Adipocyte (in vitro differentiated cells): Measurements from ENCODE around the gene P3H2.
A peak's percentile ranks its signal among the peaks of the same experiment; 100 is the strongest.

Experiments used
- DNase-seq: peaks from one replicate; pipeline ENCODE4 v3.0.0-alpha.2; 2015; ENCODE audit warnings: low read depth
- H3K27me3 ChIP-seq: replicated peaks from 2 replicates; pipeline ENCODE4 v1.7.0; 2013; ENCODE audit warnings: mild to moderate bottlenecking, low read length, moderate library complexity; ENCODE audit not compliant: control insufficient read depth, insufficient read depth
- H3K36me3 ChIP-seq: 2 replicates; pipeline ENCODE4 v1.7.0; 2013; ENCODE audit warnings: low read length, mild to moderate bottlenecking, moderate library complexity; ENCODE audit not compliant: control insufficient read depth, insufficient read depth, severe bottlenecking
- H3K4me1 ChIP-seq: 2 replicates; pipeline ENCODE4 v1.7.0; 2013; ENCODE audit warnings: mild to moderate bottlenecking, low read length, moderate library complexity; ENCODE audit not compliant: control insufficient read depth, insufficient read depth
- H3K4me3 ChIP-seq: 2 replicates; pipeline ENCODE4 v1.7.0; 2013; ENCODE audit warnings: mild to moderate bottlenecking, low read length, moderate library complexity
- H3K9ac ChIP-seq: 2 replicates; pipeline ENCODE4 v1.7.0; 2013; ENCODE audit warnings: mild to moderate bottlenecking, low read length, moderate library complexity
- H3K9me3 ChIP-seq: 2 replicates; pipeline ENCODE4 v1.7.0; 2013; ENCODE audit warnings: mild to moderate bottlenecking, low read length, moderate library complexity; ENCODE audit not compliant: control insufficient read depth

The P3H2 gene

DNA sequence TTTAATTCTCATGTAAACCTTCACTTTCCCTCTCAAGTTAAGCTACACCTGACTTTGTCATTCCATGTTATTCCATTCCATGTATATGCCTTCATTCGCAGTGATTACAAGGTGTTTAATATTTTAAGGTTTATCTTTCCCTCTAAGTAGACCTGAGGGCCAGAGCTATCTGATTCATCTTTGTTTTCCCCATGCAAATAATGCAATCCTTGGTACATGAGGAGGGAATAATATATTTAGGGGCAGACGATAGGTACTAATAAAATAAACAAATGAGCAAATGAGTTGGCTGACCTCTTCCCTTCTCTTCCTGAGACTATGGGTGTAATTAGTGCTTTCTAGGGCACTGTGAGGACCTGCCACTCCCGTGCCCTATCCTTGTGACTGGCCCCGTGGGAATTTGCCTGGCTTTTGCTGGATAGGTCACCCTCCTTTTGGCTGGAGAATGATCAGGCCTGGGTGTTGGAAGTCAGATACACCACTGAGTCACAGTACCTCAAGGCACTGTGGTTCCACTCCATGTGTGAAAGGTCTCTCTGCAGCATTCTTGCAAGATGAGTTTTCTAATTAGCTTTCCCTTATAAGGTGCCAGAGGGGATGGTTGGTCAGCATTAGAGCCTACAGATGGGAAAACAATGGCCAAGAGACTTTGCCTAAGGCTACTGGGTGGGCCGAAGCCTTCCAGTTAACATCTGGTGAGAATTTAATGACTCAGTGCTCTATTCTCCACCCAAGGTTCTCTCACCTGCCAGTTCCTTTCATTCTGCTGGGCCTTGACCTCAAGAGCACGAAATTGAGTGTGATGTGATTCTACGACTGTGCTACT lies 183.2 kb downstream of the P3H2 start:
- Histone ChIP-seq H3K27me3 (peaks cover 4% of the 10 kb centered on the region), H3K4me1 (peaks cover 10% of the 10 kb centered on the region)
- peak; percentile 83 for DNase-seq

DNA sequence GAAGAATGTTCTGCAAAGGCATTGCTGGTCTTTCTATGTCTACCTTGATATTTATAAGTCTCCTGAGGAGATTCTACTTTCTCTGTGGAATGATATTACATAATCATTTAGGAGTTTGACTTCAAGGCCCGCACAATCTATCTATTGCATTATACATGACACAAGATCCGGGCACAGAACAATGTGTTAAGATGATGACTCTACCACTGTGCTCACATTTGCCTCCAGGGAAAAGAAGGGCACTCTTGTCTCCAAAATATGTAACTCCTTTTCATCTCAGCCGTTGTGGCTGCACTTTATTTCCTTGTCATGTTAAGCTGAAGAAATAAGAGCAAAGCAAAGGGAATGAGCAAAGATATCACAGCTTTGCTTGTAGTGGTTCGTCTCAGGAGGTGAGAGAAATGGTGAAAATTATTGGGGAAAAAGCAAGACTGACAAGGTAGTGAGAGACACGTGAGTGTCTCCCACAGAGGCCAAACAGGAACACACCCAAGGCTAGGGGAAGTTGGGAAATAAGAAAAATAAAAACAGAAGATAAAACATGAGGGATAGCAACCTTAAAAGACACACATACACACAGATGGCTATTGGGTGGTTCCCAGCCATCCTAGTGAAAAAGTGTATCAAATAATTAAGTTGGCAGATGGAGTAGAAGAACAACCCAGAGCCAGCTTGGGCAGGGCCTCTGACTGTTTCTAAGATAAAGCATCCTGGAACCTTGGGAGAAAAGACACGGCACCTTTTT lies 184.3 kb downstream of the P3H2 start:
- Histone ChIP-seq H3K4me1 (peaks cover 5% of the 10 kb centered on the region), H3K4me3 (no peak overlapping the region), H3K36me3 (no peaks in the 10 kb centered on the region), H3K9me3 (no peaks in the 10 kb centered on the region), H3K9ac (no peak overlapping the region), H3K27me3 (peaks cover 4% of the 10 kb centered on the region)
- no peak for DNase-seq

More for the DNA sequence above, 183.2 kb downstream of the P3H2 start:
- Histone ChIP-seq H3K4me3 (no peak overlapping the region), H3K36me3 (no peaks in the 10 kb centered on the region), H3K9ac (no peak overlapping the region), H3K9me3 (no peaks in the 10 kb centered on the region)

DNA sequence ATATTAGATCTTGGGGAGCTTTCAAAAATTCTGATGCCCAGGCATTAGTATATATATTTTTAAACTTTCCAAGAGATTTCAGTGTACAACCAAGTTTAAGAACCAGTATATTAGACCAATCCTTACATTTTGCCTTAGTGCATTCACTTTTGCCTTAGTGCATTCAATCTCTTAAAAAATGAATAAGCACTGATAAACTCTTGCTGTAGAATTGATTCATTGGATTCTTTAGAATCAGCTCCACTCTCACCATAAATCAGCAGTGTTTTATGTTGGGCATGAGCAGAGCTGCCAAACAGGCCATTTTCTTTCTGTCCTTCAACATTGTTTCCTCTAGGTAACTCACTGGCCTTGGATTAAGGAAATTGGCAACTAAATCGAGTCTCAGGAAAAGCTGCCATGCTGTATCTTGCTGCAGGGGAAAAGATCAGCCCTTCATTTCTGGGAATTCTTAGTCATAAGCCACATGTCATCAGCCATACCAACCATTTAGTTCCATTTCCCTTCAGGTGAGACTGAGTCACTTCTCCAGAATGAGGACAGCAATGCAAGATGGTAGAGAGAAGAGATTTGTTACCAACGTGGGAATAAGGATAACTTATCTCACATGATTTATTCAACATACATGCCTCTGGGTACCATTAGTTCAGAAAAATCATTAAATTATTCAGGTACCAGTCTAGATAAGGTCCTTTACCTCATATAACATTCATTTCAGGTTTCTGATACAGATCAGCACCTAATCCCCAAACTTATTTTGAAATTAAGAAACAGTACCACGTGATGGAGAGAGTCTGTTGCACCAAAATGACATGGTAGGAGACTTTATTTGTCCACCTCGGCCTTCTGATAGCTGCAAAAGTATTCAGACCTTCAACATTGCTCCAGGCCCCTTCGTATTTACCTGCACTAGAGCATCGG lies 192.5 kb downstream of the P3H2 start:
- Histone ChIP-seq H3K9me3 (peaks cover 6% of the 10 kb centered on the region), H3K27me3 (no peaks in the 10 kb centered on the region), H3K36me3 (no peaks in the 10 kb centered on the region), H3K4me1 (no peaks in the 10 kb centered on the region), H3K9ac (no peak overlapping the region), H3K4me3 (no peak overlapping the region)
- no peak for DNase-seq

DNA sequence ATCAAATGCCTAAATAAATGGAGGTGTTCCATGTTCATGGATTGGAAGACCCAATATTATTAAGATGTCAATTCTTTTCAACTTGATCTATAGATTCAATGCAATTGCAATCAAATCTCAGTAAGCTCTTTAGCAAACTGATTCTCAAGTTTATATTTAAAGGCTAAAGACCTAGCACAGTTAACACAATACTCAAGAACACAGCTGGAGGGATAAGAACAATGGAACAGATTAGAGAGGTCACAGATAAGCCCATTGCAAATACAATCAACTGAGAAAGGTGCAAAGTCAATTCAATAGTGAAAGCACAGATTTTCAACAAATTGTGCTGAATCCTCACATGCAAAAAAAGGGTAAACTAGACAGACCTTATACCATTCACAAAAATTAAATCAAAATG lies 198.9 kb downstream of the P3H2 start:
- Histone ChIP-seq H3K4me1 (no peaks in the 10 kb centered on the region), H3K36me3 (no peaks in the 10 kb centered on the region), H3K9me3 (peaks cover 10% of the 10 kb centered on the region), H3K4me3 (no peak overlapping the region), H3K27me3 (no peaks in the 10 kb centered on the region), H3K9ac (no peak overlapping the region)
- no peak for DNase-seq

DNA sequence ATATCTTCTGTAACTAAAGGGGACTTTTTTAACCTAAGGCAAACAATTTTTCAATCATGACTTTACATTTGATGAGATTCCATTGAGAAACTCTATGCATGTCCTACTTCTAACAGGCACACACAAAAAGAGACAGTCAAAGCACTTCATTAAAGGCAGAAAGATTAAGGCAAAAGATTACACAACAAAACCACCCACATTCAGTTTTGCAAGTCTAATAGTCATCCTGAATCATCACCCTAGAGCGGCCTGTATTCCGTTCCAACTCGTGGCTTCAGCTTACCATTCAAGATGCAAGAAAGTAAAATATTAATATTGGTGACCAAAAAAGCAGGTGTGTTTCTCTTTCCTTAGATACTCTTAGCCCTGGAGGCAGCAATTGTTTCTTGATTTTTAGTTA lies 205.9 kb downstream of the P3H2 start:
- Histone ChIP-seq H3K27me3 (no peaks in the 10 kb centered on the region), H3K4me3 (no peak overlapping the region), H3K4me1 (peaks cover 11% of the 10 kb centered on the region), H3K9ac (no peak overlapping the region), H3K9me3 (no peaks in the 10 kb centered on the region), H3K36me3 (no peaks in the 10 kb centered on the region)
- peak; percentile 90 for DNase-seq

DNA sequence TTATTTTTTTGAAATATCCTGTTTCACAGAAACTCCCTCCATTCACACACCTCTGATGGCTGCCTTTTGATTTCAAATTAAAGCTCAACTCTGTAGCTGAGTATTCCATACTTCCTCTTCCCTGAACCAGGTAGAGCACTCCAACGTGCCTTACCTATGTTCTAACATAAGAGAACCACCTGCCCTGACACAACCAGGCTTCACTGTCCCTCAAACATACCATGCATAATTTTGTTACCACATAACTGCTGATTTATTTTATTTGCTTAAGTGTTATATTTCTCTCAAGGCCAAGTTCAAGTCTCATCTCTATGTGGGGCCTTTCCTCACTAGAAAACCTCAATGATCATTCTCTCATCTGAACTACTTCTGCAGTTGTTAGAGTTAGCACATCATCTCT lies 209.7 kb downstream of the P3H2 start:
- Histone ChIP-seq H3K9ac (no peak overlapping the region), H3K4me3 (no peak overlapping the region), H3K36me3 (no peaks in the 10 kb centered on the region)

DNA sequence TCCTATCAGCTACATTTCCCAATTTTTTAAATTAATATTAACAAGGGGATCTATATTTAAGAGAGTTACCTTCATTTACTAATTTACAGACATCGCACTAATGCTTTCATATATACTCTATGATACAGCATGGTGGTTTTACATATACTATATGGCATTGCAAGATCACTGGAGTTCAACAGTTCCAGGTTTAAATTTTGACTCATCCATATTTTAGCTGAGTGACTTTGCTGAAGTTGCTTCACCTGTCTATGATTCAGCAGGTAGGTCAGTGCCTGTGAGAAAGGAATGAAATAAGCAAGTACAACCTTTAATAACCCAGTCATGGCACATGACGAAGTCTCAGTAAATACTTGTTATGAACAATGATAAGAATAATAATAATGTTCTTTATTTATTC lies 211.1 kb downstream of the P3H2 start:
- no peak overlapping the region for H3K4me3 ChIP-seq
- H3K27me3 ChIP-seq: no peaks in the 10 kb centered on the region
- H3K9me3 ChIP-seq: no peaks in the 10 kb centered on the region
- H3K36me3 ChIP-seq: no peaks in the 10 kb centered on the region
- H3K9ac ChIP-seq: no peak overlapping the region
- peaks cover 9% of the 10 kb centered on the region for H3K4me1 ChIP-seq
- no peak for DNase-seq

More for the DNA sequence above, 209.7 kb downstream of the P3H2 start:
- Histone ChIP-seq H3K9me3 (no peaks in the 10 kb centered on the region), H3K27me3 (no peaks in the 10 kb centered on the region), H3K4me1 (peaks cover 17% of the 10 kb centered on the region)
- no peak for DNase-seq

DNA sequence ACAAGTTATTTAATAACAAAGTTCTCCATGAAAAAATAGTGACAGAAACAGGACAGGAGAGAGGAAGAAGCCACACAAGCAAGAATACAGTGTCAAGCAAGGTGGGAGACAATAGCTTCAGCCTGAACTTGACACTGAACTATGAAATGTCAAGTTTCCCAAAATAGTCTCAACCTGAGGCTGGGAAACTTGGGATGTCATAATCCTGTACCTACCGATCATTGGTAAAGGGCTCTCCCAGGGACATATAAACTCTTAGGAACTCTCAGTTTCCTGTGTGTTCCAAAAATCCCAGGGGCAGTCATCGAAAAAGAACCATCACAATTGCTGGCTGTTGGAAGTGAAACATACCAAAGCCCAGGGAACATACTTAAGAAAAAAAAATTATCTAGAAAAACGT lies 211.6 kb downstream of the P3H2 start:
- Histone ChIP-seq H3K4me3 (no peak overlapping the region), H3K9me3 (no peaks in the 10 kb centered on the region), H3K4me1 (peaks cover 6% of the 10 kb centered on the region), H3K36me3 (no peaks in the 10 kb centered on the region), H3K27me3 (no peaks in the 10 kb centered on the region), H3K9ac (no peak overlapping the region)
- no peak for DNase-seq

DNA sequence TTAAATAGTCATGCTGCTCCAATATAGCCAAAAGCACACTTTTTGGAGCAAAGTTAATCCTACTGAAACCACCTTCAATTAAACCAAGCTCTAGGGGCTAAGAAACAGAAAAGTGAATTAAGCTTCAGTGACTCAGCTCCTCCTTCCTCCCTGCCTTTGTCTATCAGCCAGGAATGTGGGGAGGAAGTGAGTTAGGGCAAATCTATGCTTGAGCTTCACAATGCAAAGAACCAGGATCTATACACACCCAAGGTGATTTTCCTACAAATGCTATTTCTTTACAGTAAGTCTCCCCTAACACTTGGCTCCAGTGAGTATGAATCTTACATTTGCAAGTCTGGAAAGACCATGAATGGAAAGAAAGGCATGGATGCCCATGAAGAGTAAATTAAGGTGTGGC lies 212.1 kb downstream of the P3H2 start:
- Histone ChIP-seq H3K4me3 (no peak overlapping the region), H3K9me3 (no peaks in the 10 kb centered on the region), H3K27me3 (no peaks in the 10 kb centered on the region), H3K4me1 (peaks cover 6% of the 10 kb centered on the region), H3K36me3 (no peaks in the 10 kb centered on the region), H3K9ac (no peak overlapping the region)
- peak; percentile 39 for DNase-seq

DNA sequence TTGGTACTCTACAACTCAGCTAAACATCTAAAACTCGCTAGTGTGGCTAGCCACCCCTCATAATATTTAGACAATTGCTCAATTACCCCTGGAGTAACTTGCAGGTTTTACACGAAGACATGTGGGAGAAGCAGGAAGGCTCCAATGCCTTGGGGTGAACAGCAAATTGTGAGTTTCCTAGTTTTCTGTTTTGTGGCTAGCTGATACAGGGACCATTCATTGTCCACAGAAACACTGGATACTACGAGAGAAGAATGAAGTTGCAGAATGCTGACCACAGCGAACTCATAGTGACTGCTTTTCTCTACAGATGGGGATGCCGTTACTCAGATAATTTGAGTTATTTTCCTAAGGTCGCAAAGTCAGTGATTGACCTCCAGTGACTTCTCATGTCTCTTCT lies 212.9 kb downstream of the P3H2 start:
- Histone ChIP-seq H3K36me3 (no peaks in the 10 kb centered on the region), H3K4me3 (no peak overlapping the region), H3K9me3 (no peaks in the 10 kb centered on the region), H3K27me3 (no peaks in the 10 kb centered on the region), H3K4me1 (peaks cover 12% of the 10 kb centered on the region), H3K9ac (no peak overlapping the region)
- DNase-seq: no peak
